B cell (primary cell): Measurements from ENCODE around the gene MEF2C. TPM values are rescaled to one million over a fixed set of nuclear protein-coding genes. Genes with fewer than 3 reads are reported as not detected.

Experiments used
- ATAC-seq: fragments of 200-7000 bp; cut with Tn5 transposase; one replicate; pipeline ENCODE4 v1.10.0; 2021; ENCODE audit warnings: low read depth, mild to moderate bottlenecking, moderate number of reproducible peaks, moderate library complexity
- CTCF ChIA-PET: fragments of 350-600 bp; sonication (Branson Sonifier 250); formaldehyde crosslinking; loops from one replicate; lab custom pipeline; 2021; ENCODE audit warnings: antibody characterized with exemption, inconsistent platforms; lab: Charles Lee
- POLR2A ChIA-PET: fragments of 350-600 bp; sonication (Branson Sonifier 250); formaldehyde crosslinking; loops from one replicate; lab custom pipeline; 2021; ENCODE audit warnings: antibody characterized with exemption; lab: Charles Lee
- DNase-seq: peaks from one replicate; pipeline ENCODE4 v3.0.0; 2013
- H2AFZ ChIP-seq: 2 replicates; pipeline ENCODE4 v1.6.1; 2012; ENCODE audit warnings: mild to moderate bottlenecking, low read depth, low read length; ENCODE audit not compliant: insufficient read depth, poor library complexity, severe bottlenecking
- H3K27ac ChIP-seq, 2 donors: 1 replicate in 1 of 2; 2 replicates in 1 of 2; pipeline ENCODE4 v1.5.1; 2012 to 2013; ENCODE audit warnings: low read length in 2 of 2, mild to moderate bottlenecking in 2 of 2, moderate library complexity in 1 of 2
- H3K27me3 ChIP-seq, 4 experiments: fragments of 200-600 bp in 1 of 4; sonication (generic) in 1 of 4; replicated peaks in 1 of 4; 1 replicate in 2 of 4; 2 replicates in 2 of 4; pipeline versions ENCODE4 v1.6.1 to v1.7.0; 2013 to 2016; ENCODE audit warnings: low read length in 3 of 4, mild to moderate bottlenecking in 2 of 4, mixed read lengths in 1 of 4, moderate library complexity in 1 of 4; ENCODE audit not compliant: insufficient read depth in 4 of 4, control insufficient read depth in 3 of 4; ENCODE audit errors: control extremely low read depth in 1 of 4
- H3K36me3 ChIP-seq, 2 experiments: replicated peaks in 1 of 2; 1 replicate in 1 of 2; 2 replicates in 1 of 2; pipeline versions ENCODE4 v1.6.1 to v1.7.1; 2013; ENCODE audit warnings: low read length in 1 of 2; ENCODE audit not compliant: insufficient read depth in 2 of 2, control insufficient read depth in 1 of 2; ENCODE audit errors: control extremely low read depth in 1 of 2, extremely low read depth in 1 of 2
- H3K4me1 ChIP-seq, 2 donors: fragments of 200-600 bp in 1 of 2; sonication (generic) in 1 of 2; 1 replicate in 1 of 2; 2 replicates in 1 of 2; pipeline versions ENCODE4 v1.5.1 to v1.6.1; 2013 to 2017; ENCODE audit warnings: low read length in 2 of 2; ENCODE audit not compliant: control insufficient read depth in 2 of 2, insufficient read depth in 2 of 2
- H3K4me2 ChIP-seq: replicated peaks from 2 replicates; pipeline ENCODE3; 2012; ENCODE audit warnings: mild to moderate bottlenecking, low read depth, low read length; ENCODE audit not compliant: poor library complexity, severe bottlenecking
- H3K4me3 ChIP-seq, 5 experiments: fragments of 200-600 bp in 1 of 5; sonication (generic) in 1 of 5; 1 replicate in 3 of 5; 2 replicates in 2 of 5; pipeline versions ENCODE4 v1.5.1 to v1.7.0; 2011 to 2016; ENCODE audit warnings: low read length in 4 of 5, mild to moderate bottlenecking in 4 of 5, low read depth in 2 of 5, control low read depth in 1 of 5, moderate library complexity in 1 of 5; ENCODE audit not compliant: insufficient read depth in 1 of 5; ENCODE audit errors: control extremely low read depth in 1 of 5, extremely low read depth in 1 of 5
- H3K79me2 ChIP-seq: fragments of 200-600 bp; sonication (generic); one replicate; pipeline ENCODE4 v1.6.0; 2016; ENCODE audit warnings: low read length; ENCODE audit not compliant: control insufficient read depth, insufficient read depth
- H3K9ac ChIP-seq: fragments of 200-600 bp; sonication (generic); 2 replicates; pipeline ENCODE4 v1.6.1; 2017; ENCODE audit warnings: mild to moderate bottlenecking, low read length, moderate library complexity
- H3K9me3 ChIP-seq, 3 donors: one replicate each; pipeline versions ENCODE4 v1.6.1 to v1.7.1; 2013; ENCODE audit warnings: low read length in 2 of 3; ENCODE audit not compliant: control insufficient read depth in 2 of 3, insufficient read depth in 1 of 3; ENCODE audit errors: control extremely low read depth in 1 of 3
- H4K20me1 ChIP-seq: 2 replicates; pipeline ENCODE4 v1.6.0; 2012; ENCODE audit warnings: mild to moderate bottlenecking, low read length; ENCODE audit not compliant: insufficient read depth, control insufficient read depth, poor library complexity, severe bottlenecking
- H3K27ac Mint-ChIP-seq: one replicate; pipeline ENCODE4 v1.8.0; 2021; ENCODE audit warnings: mixed read lengths
- H3K27me3 Mint-ChIP-seq: one replicate; pipeline ENCODE4 v1.8.0; 2021; ENCODE audit warnings: mixed read lengths
- H3K4me1 Mint-ChIP-seq: one replicate; pipeline ENCODE4 v1.8.0; 2021; ENCODE audit warnings: mixed read lengths
- H3K4me3 Mint-ChIP-seq: one replicate; pipeline ENCODE4 v1.8.0; 2021; ENCODE audit warnings: mixed read lengths
- H3K9me3 Mint-ChIP-seq: one replicate; pipeline ENCODE4 v1.8.0; 2022; ENCODE audit warnings: mixed read lengths; ENCODE audit not compliant: insufficient read depth
- EZH2 ChIP-seq: IDR thresholded peaks from 2 replicates; pipeline ENCODE4 v1.6.1; 2012; ENCODE audit warnings: borderline replicate concordance, low read depth, mild to moderate bottlenecking, moderate library complexity, low read length; ENCODE audit not compliant: insufficient read depth, poor library complexity, severe bottlenecking
- WGBS: methylation state at CpG from one replicate; pipeline ENCODE4 v1.1.5; 2013; ENCODE audit warnings: missing lambda C conversion rate; ENCODE audit not compliant: insufficient coverage; 5-methylcytosine and 5-hydroxymethylcytosine counted together
- intact Hi-C: fragments of 100-400 bp; cut with micrococcal nuclease; formaldehyde crosslinking; loops from one replicate; pipeline ENCODE4 v1.10.0; 2022
- polyA plus RNA-seq: library from polyadenylated mRNA; depleted of rRNA; stranded (reverse); fragments of >200 nt; gene quantifications from 2 replicates; pipeline ENCODE4 v1.2.3, GENCODE V29; 2012
- total RNA-seq, 2 donors: library from RNA; stranded (reverse); fragments of 120-200 nt in 1 of 2; gene quantifications; 1 replicate in 1 of 2; 2 replicates in 1 of 2; pipeline versions ENCODE4 v1.2.3 to v1.2.4, GENCODE V29; 2013 to 2022
- TF ChIP-seq, protein P1 (sequence below): fragments of 200-600 bp; IDR thresholded peaks from one replicate; pipeline ENCODE4 v1.8.0; 2022; ENCODE audit warnings: antibody characterized with exemption, mild to moderate bottlenecking

The MEF2C gene
- total and polyA plus RNA-seq, 2 donors (not counting 1 experiment from before 2014, with no cell fraction given), result 97.4 to 354 TPM

DNA sequence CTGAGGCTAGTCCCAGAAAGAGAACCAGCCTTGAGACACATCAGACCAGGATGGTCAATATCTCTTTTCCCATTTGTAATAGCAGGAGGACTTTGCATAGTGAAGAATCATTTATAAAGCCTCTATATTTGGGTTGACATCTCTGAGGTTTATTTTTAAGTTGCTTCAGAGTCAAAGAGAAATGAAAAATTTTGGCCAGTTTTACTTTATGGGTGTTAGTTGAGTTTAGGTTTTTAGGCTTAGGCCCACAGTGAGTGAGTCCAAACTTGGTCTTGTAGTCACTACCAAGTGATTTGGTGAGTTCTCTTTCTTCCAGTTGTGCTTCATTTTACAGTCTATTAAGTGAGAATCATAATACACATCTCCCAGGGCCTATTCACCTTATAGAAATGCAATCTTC, 5.3 kb upstream of the MEF2C start:
- H3K27ac ChIP-seq, result peak overlapping the region; percentile 86 to 90
- Mint-ChIP-seq H3K9me3 (no peaks in the 10 kb centered on the region), H3K27me3 (no peaks in the 10 kb centered on the region), H3K4me1 (peaks cover 67% of the 10 kb centered on the region), H3K4me3 (peak overlapping the region; percentile 94), H3K27ac (peak overlapping the region; percentile 96)
- ChIA-PET CTCF (no interaction called here), POLR2A (no interaction called here)
- no peaks in the 10 kb centered on the region for H3K36me3 ChIP-seq
- no peaks in the 10 kb centered on the region for H3K27me3 ChIP-seq
- H3K9ac ChIP-seq, result peak overlapping the region; percentile 91
- ATAC-seq (no peak), DNase-seq (no peak)
- H3K9me3 ChIP-seq, result peaks cover 0 to 4% (median 0%) of the 10 kb centered on the region in 3 donors
- TF ChIP-seq EZH2, result no peak
- TF ChIP-seq, protein P1, sequence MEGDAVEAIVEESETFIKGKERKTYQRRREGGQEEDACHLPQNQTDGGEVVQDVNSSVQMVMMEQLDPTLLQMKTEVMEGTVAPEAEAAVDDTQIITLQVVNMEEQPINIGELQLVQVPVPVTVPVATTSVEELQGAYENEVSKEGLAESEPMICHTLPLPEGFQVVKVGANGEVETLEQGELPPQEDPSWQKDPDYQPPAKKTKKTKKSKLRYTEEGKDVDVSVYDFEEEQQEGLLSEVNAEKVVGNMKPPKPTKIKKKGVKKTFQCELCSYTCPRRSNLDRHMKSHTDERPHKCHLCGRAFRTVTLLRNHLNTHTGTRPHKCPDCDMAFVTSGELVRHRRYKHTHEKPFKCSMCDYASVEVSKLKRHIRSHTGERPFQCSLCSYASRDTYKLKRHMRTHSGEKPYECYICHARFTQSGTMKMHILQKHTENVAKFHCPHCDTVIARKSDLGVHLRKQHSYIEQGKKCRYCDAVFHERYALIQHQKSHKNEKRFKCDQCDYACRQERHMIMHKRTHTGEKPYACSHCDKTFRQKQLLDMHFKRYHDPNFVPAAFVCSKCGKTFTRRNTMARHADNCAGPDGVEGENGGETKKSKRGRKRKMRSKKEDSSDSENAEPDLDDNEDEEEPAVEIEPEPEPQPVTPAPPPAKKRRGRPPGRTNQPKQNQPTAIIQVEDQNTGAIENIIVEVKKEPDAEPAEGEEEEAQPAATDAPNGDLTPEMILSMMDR, result no peak
- peak overlapping the region; percentile 87 for H3K4me2 ChIP-seq
- peak overlapping the region; percentile 95 for H2AFZ ChIP-seq
- no peaks in the 10 kb centered on the region for H4K20me1 ChIP-seq
- peaks cover 51% of the 10 kb centered on the region for H3K79me2 ChIP-seq
- intact Hi-C loops, result loop anchor here (2.0 to 10.0 kb wide), 5 partner anchors 13 to 1587 kb away; partner anchors contain the start of genes CETN3, MBLAC2 and POLR3G
- H3K4me1 ChIP-seq, result peaks cover 35 to 44% of the 10 kb centered on the region in 2 donors
- H3K4me3 ChIP-seq, result peak overlapping the region in 3 of 5 experiments; percentile 3 to 93 (median 77)

DNA sequence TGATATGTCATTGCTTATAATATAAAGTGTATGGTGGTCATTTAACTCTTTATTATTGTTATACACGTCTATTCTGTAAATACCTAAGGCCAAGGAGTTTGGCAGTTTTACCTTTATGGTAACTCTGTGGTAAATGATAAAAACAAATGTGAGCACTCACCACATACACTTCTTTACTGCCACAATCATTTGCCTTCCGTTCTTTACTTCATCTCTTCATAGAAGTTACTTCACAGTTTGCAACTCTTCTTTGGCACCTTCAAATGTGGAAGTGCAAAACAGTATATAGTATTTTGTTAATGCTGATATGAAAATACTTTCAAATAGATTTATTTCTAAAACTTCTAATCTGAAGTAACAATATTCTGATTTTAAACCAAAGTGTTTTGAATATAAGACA, 4.4 kb upstream of the MEF2C start:
- peak overlapping the region; percentile 91 for H3K9ac ChIP-seq
- H3K36me3 ChIP-seq, result no peaks in the 10 kb centered on the region
- peaks cover 51% of the 10 kb centered on the region for H3K79me2 ChIP-seq
- no peaks in the 10 kb centered on the region for H3K27me3 ChIP-seq
- H3K27ac ChIP-seq, result peak overlapping the region; percentile 86 to 90
- no peaks in the 10 kb centered on the region for H3K27me3 Mint-ChIP-seq
- WGBS, result no CpG with 5 or more reads among the region's 2 CpGs
- H4K20me1 ChIP-seq, result no peaks in the 10 kb centered on the region
- DNase-seq, result peak; percentile 39
- peaks cover 35 to 44% of the 10 kb centered on the region in 2 donors for H3K4me1 ChIP-seq
- CTCF ChIA-PET, result interaction anchor here (0.8 to 8.0 kb wide), 2 partner anchors 153 to 157 kb away, joined by 3 to 67 read pairs; no protein-coding TSS in a partner anchor
- ATAC-seq, result no peak
- H3K9me3 ChIP-seq, result peaks cover 0 to 4% (median 0%) of the 10 kb centered on the region in 3 donors
- TF ChIP-seq, protein P1, result no peak
- TF ChIP-seq EZH2, result no peak
- H3K4me1 Mint-ChIP-seq, result peaks cover 64% of the 10 kb centered on the region
- no peaks in the 10 kb centered on the region for H3K9me3 Mint-ChIP-seq
- peak overlapping the region; percentile 87 for H3K4me2 ChIP-seq
- peak overlapping the region; percentile 64 for H2AFZ ChIP-seq
- intact Hi-C loops, result loop anchor here (5.0 to 10.0 kb wide), 4 partner anchors 425 to 1587 kb away; partner anchors contain the start of genes CETN3, MBLAC2 and POLR3G
- H3K4me3 Mint-ChIP-seq, result peak overlapping the region; percentile 95
- peak overlapping the region in 1 of 5 experiments; percentile 82 for H3K4me3 ChIP-seq
- peak overlapping the region; percentile 96 for H3K27ac Mint-ChIP-seq
- POLR2A ChIA-PET, result no interaction called here
